Retinal pigment epithelial cell (primary cell): ENCODE data around the gene SCAMP4.
A peak's percentile ranks its signal among the peaks of the same experiment; 100 is the strongest.
"Not testable (repeated sequence)": the region's sequence is repeated elsewhere in the genome, so short reads cannot be mapped to it uniquely, and the experiment has no call there.

ENCODE experiments used
- DNase-seq: peaks from one replicate; pipeline ENCODE4 v3.0.0-alpha.2; 2010; ENCODE audit warnings: low read depth
- H3K4me3 ChIP-seq: 2 replicates; pipeline ENCODE4 v1.5.1; 2011; ENCODE audit warnings: mild to moderate bottlenecking, low read length, control low read depth, moderate library complexity
- TF ChIP-seq, protein P1 (sequence below): conservative IDR thresholded peaks from 2 replicates; pipeline ENCODE4 v1.5.1; 2011; ENCODE audit warnings: low read depth, low read length, control low read depth, inconsistent platforms

SCAMP4 gene

GRCh38 chr19:1874554-1875185, 30.5 kb upstream of the SCAMP4 start:
- TF ChIP-seq, protein P1, sequence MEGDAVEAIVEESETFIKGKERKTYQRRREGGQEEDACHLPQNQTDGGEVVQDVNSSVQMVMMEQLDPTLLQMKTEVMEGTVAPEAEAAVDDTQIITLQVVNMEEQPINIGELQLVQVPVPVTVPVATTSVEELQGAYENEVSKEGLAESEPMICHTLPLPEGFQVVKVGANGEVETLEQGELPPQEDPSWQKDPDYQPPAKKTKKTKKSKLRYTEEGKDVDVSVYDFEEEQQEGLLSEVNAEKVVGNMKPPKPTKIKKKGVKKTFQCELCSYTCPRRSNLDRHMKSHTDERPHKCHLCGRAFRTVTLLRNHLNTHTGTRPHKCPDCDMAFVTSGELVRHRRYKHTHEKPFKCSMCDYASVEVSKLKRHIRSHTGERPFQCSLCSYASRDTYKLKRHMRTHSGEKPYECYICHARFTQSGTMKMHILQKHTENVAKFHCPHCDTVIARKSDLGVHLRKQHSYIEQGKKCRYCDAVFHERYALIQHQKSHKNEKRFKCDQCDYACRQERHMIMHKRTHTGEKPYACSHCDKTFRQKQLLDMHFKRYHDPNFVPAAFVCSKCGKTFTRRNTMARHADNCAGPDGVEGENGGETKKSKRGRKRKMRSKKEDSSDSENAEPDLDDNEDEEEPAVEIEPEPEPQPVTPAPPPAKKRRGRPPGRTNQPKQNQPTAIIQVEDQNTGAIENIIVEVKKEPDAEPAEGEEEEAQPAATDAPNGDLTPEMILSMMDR, result no peak
- DNase-seq, result no peak
- peak overlapping the region; percentile 89 for H3K4me3 ChIP-seq

GRCh38 chr19:1875265-1875645, 29.9 kb upstream of the SCAMP4 start:
- not testable (repeated sequence) for DNase-seq
- H3K4me3 ChIP-seq, result peak overlapping the region; percentile 89

DNA sequence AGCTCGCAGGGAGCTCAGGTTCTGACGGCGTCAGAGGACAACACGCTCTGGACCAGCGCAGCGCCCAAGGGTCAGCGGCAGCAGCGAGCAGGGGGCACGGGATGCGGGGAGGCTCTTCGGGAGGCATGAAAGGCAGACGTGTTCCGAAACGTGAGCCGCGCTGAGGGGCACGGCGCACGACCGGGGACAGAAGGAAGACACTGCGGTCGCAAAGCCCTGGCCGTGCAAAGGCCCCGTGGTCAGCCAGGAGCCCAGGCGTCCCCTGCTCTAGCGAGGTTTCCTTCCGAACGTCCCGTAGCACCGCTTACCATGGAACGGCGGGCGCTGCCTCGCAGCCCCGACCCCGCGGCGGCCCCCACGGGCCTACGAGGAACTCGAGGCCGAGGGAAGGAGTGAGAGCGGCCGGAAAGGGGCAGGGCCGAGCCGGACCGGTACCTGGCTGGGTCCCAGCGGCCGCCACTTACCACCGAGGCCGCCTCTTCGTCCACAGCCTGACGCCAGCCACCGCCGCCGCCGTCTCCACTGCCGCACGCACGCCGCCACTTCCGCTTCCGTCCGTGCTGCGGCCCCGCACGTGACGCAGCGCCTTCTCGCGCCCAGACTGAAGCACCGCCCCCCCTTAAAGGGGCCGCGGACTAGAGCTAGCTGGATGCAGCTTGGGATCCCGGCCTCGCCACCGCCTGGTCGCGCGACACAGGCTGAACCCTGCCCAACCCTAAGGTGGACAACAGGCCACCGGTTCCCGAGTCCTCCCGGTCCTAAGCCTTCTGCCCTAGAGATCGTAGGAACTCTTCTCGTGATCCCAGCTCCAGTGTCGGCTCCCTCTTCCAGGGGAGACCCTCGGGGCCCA, 29.3 kb upstream of the SCAMP4 start:
- TF ChIP-seq, protein P1, result no peak
- H3K4me3 ChIP-seq, result peak overlapping the region; percentile 89
- DNase-seq, result peak; percentile 45

DNA sequence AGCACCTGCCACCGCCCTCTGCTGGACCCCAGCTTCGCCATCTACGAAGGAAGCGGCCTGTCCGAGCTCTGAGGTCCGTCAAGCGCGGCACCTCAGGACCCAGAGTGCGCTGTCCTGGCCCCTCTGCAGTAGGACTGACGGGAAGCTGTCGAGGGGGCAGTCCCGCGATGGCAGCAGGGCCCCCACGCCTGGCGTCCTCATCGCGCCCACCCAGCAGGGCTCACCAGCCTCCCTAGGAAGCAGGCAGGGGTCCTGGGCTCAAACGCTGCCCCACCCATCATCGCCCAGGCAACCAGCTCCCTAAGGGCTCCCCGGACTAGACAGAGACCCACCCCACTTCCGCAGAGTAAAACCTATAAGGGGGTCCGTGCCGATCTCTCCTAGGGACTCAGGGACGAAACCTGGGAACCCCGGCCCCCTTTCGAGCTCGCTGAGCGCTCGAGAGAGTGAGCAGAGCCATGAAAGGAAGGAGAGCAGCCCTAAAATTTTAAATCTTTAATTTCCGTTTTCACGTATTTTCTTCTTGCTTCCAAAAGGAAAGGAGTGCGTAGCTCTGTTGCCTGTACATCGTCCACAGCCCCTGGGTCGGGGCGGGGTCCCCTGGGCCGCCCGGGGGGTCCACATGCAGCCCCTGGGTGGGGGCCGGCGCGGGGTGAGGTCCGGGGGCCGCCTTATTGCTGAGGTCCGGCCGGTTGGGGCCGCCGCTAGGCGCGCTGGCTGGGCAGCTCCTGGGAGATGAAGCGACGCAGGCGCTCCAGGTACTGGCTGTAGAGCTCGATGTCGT, 28.5 kb upstream of the SCAMP4 start:
- peak overlapping the region; percentile 89 for H3K4me3 ChIP-seq
- TF ChIP-seq, protein P1, result peak; percentile 28
- not testable (repeated sequence) for DNase-seq

DNA sequence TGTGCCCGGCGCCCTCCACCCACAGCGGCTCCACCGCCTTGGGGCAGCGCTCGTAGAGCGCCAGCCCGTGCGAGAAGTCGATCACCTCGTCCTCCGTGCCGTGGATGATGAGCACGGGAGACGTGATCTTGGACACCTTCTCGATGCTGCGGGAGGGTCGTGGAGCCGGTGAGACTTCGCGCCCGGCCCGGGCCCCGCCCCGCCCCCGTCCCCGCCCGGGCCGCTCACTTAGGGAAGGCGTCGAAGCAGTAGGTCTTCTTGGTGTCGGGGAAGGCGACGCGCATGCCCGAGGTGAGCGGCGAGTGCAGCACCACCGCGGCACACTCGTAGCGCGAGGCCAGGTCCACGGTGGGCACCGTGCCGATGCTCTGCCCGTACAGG, 27.9 kb upstream of the SCAMP4 start:
- not testable (repeated sequence) for DNase-seq, H3K4me3 ChIP-seq

GRCh38 chr19:1878583-1878982, 26.6 kb upstream of the SCAMP4 start:
- not testable (repeated sequence) for DNase-seq, H3K4me3 ChIP-seq

DNA sequence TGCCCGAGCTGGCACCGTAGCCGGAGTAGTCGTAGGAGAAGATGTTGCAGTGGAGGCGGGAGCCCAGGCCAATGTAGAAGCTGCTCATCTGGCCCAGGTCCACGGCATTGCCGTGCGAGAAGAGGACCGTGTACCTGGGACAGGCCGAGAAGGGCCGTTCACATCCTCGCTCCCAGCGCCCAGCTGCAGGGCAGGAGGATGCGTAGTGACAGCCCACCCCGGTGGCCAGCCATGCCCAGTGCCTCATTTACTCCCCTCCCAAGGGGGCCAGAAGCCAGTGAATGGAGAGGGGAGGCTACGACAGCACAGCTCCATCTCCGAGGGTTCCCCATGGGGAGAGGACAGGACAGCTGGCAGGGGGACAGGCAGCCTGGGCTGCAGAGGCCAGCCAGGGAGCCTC, 25.2 kb upstream of the SCAMP4 start:
- not testable (repeated sequence) for DNase-seq, H3K4me3 ChIP-seq

DNA sequence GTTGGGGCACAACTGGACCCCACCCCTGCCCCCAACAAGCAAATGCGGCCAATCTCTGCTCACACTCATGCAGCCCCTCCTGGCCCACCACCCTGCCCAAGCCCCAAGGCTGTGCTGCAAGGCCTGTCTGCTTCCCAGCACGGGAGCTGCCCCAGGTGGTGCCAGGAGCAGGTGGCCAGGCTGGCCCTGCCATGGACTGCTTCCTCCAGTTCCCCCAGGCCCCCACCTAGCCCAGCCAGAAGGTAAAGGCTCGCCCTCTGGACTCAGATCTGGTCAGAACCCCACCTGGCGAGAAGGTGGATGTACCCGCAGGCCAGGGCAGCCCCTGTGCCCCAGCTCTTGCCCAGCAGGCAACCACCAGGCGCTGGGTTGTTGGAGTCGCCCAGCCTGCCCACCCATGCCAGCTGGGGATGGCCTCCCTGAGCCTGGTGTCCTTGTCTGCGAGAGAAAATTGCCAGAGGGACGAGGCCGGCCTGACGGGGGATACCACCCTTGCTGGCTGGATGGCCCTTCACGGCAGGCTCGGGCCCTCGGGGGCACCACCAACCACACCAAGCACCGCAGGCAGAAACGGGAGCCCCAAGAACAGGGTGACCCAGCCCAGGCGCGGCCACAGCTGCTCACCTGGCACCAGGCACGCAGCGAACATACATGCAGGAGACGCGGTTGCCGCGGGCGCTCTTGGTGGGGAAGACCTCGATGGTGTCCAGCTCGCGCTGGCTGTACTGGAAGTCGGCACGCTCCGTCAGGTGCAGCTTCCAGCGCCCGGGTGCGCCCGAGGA, 24.4 kb upstream of the SCAMP4 start:
- TF ChIP-seq, protein P1, result no peak
- no peak overlapping the region for H3K4me3 ChIP-seq
- DNase-seq, result no peak

DNA sequence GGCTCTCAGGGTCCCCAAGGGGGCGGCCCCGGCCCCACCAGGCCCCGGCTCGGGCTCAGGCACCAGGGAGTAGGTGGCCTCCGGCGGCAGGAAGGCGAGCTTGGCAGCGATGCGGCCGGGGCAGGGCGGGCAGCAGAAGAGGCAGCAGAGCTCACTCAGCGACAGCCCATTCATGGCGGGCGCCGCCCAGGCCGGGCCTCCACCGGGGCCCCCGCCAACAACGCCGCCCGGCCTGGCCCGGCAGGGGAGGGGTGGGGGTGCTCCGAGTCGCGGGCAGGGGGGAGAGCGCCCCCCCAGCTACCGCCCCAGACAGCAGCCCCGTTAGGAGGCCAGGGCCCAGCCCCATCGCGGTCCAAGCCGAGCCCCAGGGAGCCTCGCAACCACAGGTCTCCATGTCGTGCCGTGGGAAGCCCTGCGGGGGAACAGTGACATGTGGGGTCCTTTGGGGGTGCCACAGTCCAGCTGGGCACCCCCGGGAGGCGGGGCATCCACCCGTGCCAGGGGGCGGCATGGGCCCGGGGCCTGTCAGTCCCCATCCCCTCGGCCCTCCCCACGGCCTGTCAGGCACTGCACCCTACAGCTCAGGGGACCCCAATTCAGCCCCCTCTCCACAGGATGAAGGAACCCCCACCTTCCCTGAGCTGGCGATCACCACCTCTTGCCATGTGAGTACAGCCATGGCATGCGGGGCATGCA, 23.7 kb upstream of the SCAMP4 start:
- H3K4me3 ChIP-seq, result not testable (repeated sequence)

More for the DNA sequence above, 23.7 kb upstream of the SCAMP4 start:
- not testable (repeated sequence) for DNase-seq
